Measurements from ENCODE around the gene FAU. TPM values are rescaled to one million over a fixed set of nuclear protein-coding genes. Genes with fewer than 3 reads are reported as not detected.
A peak's percentile ranks its signal among the peaks of the same experiment; 100 is the strongest.

FAU gene
- total and polyA plus RNA-seq, 9 of the 15 experiments (the other 6 are each of a cell fraction or from before 2014, with no cell fraction given), result 433 to 1,827 (median 942) TPM

DNA sequence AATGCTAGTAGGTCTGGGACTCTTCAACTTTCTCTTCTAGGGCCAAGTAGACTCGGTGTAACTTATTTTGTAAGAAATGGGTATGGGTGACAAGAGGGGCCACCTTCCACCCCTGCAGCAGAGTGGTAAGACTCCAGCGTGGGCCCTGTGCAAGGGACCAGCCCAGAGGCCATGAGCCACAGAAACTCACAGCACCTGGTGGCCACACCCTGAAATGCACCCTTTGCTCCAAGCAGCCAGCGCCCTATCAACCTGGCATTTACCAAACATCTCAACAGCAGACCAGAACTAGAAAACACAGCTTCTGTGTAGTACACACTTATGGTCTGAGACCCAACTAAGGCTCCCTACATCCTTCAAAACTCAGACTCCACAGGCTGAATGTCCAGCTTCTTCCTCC is 43.8 kb downstream of the FAU start (continued):
- TF ChIP-seq CBFB (CRISPR knock-in tag; IDR thresholded peaks at IDR 0.05) (no peak), CTBP1 (IDR thresholded peaks at IDR 0.05; ENCODE audit: borderline replicate concordance) (no peak), MCM2 (IDR thresholded peaks at IDR 0.05; ENCODE audit: low read depth) (no peak), TAF1 (IDR thresholded peaks at IDR 0.05; ENCODE audit: control insufficient read depth, extremely low read depth, insufficient read depth, low read length, severe bottlenecking) (no peak), ZZZ3 (IDR thresholded peaks at IDR 0.05) (no peak), TEAD2 (tag; IDR thresholded peaks at IDR 0.05) (no peak), ZNF41 (CRISPR knock-in tag; conservative IDR thresholded peaks at IDR 0.05) (no peak), RBFOX2 (IDR thresholded peaks at IDR 0.05; ENCODE audit: low read depth, low read length) (peak; percentile 52; the same call in 1 of the 2 replicates), THRA (IDR thresholded peaks at IDR 0.05) (no peak), RBM34 (IDR thresholded peaks at IDR 0.05; ENCODE audit: borderline replicate concordance, insufficient read depth, low read length) (no peak), ZBTB1 (CRISPR knock-in tag; IDR thresholded peaks at IDR 0.05; ENCODE audit: borderline replicate concordance, low read depth) (no peak), NCOR1 (IDR thresholded peaks at IDR 0.05) (no peak), FOXP1 (CRISPR knock-in tag; IDR thresholded peaks at IDR 0.05) (0 out of 2 replicates have a peak, but pooled peaks have one; percentile 62), ZNF253 (CRISPR knock-in tag; conservative IDR thresholded peaks at IDR 0.05) (no peak), SAFB2 (IDR thresholded peaks at IDR 0.05; ENCODE audit: borderline replicate concordance, low read depth, low read length, severe bottlenecking) (no peak), ZNF408 (CRISPR knock-in tag; IDR thresholded peaks at IDR 0.05; ENCODE audit: low read depth) (no peak), JUNB (CRISPR knock-in tag; conservative IDR thresholded peaks at IDR 0.05) (no peak)
- TF ChIP-seq, protein P1, sequence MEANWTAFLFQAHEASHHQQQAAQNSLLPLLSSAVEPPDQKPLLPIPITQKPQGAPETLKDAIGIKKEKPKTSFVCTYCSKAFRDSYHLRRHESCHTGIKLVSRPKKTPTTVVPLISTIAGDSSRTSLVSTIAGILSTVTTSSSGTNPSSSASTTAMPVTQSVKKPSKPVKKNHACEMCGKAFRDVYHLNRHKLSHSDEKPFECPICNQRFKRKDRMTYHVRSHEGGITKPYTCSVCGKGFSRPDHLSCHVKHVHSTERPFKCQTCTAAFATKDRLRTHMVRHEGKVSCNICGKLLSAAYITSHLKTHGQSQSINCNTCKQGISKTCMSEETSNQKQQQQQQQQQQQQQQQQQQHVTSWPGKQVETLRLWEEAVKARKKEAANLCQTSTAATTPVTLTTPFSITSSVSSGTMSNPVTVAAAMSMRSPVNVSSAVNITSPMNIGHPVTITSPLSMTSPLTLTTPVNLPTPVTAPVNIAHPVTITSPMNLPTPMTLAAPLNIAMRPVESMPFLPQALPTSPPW (CRISPR knock-in tag; IDR thresholded peaks at IDR 0.05), result peak; percentile 13; the same call in 1 of the 2 replicates
- TF ChIP-seq, protein P2, sequence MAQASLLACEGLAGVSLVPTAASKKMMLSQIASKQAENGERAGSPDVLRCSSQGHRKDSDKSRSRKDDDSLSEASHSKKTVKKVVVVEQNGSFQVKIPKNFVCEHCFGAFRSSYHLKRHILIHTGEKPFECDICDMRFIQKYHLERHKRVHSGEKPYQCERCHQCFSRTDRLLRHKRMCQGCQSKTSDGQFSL (CRISPR knock-in tag; IDR thresholded peaks at IDR 0.05), result no peak
- TF ChIP-seq, protein P2 (tag; IDR thresholded peaks at IDR 0.05), result 0 out of 4 replicates have a peak, but pooled peaks of 1 of the 2 experiments have one; percentile 28
- TF ChIP-seq, protein P3, sequence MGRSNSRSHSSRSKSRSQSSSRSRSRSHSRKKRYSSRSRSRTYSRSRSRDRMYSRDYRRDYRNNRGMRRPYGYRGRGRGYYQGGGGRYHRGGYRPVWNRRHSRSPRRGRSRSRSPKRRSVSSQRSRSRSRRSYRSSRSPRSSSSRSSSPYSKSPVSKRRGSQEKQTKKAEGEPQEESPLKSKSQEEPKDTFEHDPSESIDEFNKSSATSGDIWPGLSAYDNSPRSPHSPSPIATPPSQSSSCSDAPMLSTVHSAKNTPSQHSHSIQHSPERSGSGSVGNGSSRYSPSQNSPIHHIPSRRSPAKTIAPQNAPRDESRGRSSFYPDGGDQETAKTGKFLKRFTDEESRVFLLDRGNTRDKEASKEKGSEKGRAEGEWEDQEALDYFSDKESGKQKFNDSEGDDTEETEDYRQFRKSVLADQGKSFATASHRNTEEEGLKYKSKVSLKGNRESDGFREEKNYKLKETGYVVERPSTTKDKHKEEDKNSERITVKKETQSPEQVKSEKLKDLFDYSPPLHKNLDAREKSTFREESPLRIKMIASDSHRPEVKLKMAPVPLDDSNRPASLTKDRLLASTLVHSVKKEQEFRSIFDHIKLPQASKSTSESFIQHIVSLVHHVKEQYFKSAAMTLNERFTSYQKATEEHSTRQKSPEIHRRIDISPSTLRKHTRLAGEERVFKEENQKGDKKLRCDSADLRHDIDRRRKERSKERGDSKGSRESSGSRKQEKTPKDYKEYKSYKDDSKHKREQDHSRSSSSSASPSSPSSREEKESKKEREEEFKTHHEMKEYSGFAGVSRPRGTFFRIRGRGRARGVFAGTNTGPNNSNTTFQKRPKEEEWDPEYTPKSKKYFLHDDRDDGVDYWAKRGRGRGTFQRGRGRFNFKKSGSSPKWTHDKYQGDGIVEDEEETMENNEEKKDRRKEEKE (IDR thresholded peaks at IDR 0.05; ENCODE audit: borderline replicate concordance in 1 of 2, control insufficient read depth in 1 of 2, low read depth in 2 of 2, low read length in 1 of 2), result no peak
